ENCODE measurements around the gene RPUSD3. TPM values are rescaled to one million over a fixed set of nuclear protein-coding genes. Genes with fewer than 3 reads are reported as not detected.
A peak's percentile ranks its signal among the peaks of the same experiment; 100 is the strongest.

The RPUSD3 gene
- total and polyA plus RNA-seq, 11 donors: 25.8 to 68.6 (median 35.6) TPM

DNA sequence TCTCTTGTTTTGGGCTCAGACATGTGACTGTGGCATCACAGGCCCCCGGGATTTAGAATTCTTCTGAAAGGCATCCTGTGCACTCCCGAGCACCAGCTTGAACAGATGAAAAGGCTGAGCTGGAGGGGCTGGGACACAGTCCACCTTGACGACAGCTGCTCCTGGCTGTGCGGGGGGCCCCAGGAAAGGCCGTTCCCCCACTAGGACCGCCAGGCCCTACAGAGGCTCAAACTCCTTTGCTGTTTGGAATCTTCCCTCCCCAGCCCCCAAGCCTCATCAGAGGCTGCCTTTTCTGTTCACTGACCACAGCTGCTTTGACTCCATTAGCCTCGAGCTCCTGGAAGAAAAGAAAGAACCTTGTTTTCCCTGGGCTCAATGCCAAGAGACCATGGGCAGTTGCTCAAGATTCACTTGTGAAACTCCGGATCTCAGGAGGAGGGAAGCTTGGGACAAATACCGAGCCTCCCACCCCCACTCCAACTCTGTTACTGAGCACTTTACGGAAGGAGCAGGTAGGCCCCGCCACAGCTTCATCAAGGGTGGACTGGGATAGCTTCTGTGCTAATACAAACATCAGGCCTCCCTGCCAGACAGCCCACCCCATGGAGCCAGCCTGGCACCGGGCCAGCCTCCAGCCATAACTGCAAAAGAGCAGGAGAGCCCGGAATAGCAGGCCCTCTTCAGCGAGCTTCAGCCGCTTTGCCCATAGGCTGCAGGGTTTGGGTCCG is 20.6 kb upstream of the RPUSD3 start:
- intact Hi-C loops (cut with DNase I): no loop called here
- Histone ChIP-seq H3K27ac (peak overlapping the region in 9 of 12 donors; percentile 7 to 87 (median 32)), H3K4me3 (peak overlapping the region in 1 of 12 donors; percentile 14), H3K9me3 (no peaks in the 10 kb centered on the region), H3K4me1 (peaks cover 0 to 21% (median 9%) of the 10 kb centered on the region in 12 donors), H3K36me3 (no peaks in the 10 kb centered on the region), H3K27me3 (no peaks in the 10 kb centered on the region)
- WGBS, 4 donors: 49 to 63% (median 54%) methylated on average over 15 to 16 of the region's 16 CpGs
- DNase-seq (peak in 4 of 5 donors; percentile 28 to 58 (median 38)), ATAC-seq (peak in 3 of 4 donors; percentile 29 to 57 (median 51))
- no peak for TF ChIP-seq POLR2A (IDR thresholded peaks at IDR 0.05)
- TF ChIP-seq, protein P1, sequence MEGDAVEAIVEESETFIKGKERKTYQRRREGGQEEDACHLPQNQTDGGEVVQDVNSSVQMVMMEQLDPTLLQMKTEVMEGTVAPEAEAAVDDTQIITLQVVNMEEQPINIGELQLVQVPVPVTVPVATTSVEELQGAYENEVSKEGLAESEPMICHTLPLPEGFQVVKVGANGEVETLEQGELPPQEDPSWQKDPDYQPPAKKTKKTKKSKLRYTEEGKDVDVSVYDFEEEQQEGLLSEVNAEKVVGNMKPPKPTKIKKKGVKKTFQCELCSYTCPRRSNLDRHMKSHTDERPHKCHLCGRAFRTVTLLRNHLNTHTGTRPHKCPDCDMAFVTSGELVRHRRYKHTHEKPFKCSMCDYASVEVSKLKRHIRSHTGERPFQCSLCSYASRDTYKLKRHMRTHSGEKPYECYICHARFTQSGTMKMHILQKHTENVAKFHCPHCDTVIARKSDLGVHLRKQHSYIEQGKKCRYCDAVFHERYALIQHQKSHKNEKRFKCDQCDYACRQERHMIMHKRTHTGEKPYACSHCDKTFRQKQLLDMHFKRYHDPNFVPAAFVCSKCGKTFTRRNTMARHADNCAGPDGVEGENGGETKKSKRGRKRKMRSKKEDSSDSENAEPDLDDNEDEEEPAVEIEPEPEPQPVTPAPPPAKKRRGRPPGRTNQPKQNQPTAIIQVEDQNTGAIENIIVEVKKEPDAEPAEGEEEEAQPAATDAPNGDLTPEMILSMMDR (IDR thresholded peaks at IDR 0.05): no peak

DNA sequence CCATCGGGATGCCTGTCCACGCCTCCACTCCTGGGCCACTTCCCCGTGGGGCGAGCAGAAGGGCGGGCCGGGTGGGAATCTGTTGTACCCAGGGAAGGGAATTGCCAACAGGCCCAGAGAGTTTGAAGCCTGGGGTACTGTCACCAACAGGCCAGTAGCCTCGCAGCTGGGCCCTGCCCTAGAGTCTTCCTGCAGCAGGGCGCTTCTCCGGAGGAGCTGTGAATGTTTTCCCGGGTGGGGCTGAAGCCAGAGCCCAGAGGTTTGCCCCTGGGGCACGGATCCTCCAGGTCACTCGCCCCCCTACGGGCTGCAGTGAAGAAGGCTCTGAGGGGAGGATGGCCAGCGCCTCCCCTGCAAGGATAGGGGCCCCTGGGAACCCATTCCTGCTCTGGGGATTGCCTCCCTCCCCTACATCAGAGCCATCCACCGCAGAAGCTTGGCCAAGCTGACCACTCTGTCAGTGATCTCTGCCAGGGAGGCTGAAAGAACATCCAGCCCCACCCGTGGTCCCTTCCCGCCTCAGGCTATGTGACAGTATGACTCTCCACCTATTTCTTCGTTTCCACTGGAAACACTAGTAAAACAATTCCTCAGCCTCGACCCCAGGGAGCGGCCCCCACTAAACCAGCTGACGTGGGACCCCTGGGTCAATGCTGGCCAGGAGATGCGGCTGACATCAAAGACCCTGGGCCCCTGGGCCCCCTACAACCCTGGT is 19.4 kb upstream of the RPUSD3 start:
- TF ChIP-seq POLR2A (IDR thresholded peaks at IDR 0.05): no peak
- TF ChIP-seq, protein P1 (IDR thresholded peaks at IDR 0.05): no peak
- no peaks in the 10 kb centered on the region for H3K36me3 ChIP-seq
- no peaks in the 10 kb centered on the region for H3K9me3 ChIP-seq
- DNase-seq (no peak), ATAC-seq (peak in 2 of 4 donors; percentile 4 to 10)
- intact Hi-C loops (cut with DNase I): no loop called here
- peaks cover 0 to 21% (median 9%) of the 10 kb centered on the region in 12 donors for H3K4me1 ChIP-seq
- peak overlapping the region in 5 of 12 donors; percentile 26 to 87 (median 32) for H3K27ac ChIP-seq
- no peaks in the 10 kb centered on the region for H3K27me3 ChIP-seq
- WGBS, 4 donors: 56 to 70% (median 58%) methylated on average over 15 to 22 of the region's 22 CpGs
- H3K4me3 ChIP-seq: peak overlapping the region in 11 of 12 donors; percentile 25 to 62 (median 51)

GRCh38 chr3:9862391-9863057 is 18.7 kb upstream of the RPUSD3 start:
- TF ChIP-seq POLR2A (IDR thresholded peaks at IDR 0.05): peak in 1 of 2 donors; percentile 16
- TF ChIP-seq, protein P1 (IDR thresholded peaks at IDR 0.05): peak in 11 of 12 donors; percentile 33 to 64 (median 50)
- intact Hi-C loops (cut with DNase I): no loop called here
- DNase-seq: peak; percentile 52 to 84 (median 76)
- 14 to 42% (median 15%) methylated on average over 7 to 45 of the region's 45 CpGs for WGBS, 4 donors
- H3K36me3 ChIP-seq: no peaks in the 10 kb centered on the region
- peaks cover 0 to 21% (median 9%) of the 10 kb centered on the region in 12 donors for H3K4me1 ChIP-seq
- H3K27ac ChIP-seq: peak overlapping the region in 6 of 12 donors; percentile 5 to 87 (median 31)
- no peaks in the 10 kb centered on the region for H3K9me3 ChIP-seq
- peak overlapping the region in 11 of 12 donors; percentile 25 to 62 (median 51) for H3K4me3 ChIP-seq
- ATAC-seq: peak; percentile 49 to 92 (median 88)
- no peaks in the 10 kb centered on the region for H3K27me3 ChIP-seq
